ENCODE measurements around the gene RAP1A.

RAP1A gene

DNA sequence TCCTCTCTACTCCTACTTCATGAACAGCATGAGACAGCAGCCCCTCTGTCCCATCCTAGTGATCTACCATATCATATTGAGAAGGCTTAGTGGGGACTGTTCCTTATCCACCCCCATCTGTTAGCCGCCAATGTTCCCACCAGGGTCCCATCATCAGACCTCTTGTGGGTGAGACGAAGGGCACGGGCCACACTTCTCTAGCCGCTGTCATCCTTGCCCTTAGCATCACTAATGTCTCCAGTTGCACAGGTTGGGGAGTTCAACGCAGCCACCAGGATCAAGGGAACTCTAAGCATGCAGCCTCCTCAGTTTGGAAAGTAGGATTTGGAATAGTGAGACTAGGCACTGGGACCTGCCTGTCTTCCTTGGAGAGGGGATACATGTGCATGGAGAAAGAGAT, 99.5 kb downstream of the RAP1A start:
- DNase-seq (ENCODE audit: low read depth in 2 of 2): no peak

GRCh38 chr1:111719674-111720132, 100.1 kb downstream of the RAP1A start:
- no peak for DNase-seq (ENCODE audit: low read depth in 2 of 2)

DNA sequence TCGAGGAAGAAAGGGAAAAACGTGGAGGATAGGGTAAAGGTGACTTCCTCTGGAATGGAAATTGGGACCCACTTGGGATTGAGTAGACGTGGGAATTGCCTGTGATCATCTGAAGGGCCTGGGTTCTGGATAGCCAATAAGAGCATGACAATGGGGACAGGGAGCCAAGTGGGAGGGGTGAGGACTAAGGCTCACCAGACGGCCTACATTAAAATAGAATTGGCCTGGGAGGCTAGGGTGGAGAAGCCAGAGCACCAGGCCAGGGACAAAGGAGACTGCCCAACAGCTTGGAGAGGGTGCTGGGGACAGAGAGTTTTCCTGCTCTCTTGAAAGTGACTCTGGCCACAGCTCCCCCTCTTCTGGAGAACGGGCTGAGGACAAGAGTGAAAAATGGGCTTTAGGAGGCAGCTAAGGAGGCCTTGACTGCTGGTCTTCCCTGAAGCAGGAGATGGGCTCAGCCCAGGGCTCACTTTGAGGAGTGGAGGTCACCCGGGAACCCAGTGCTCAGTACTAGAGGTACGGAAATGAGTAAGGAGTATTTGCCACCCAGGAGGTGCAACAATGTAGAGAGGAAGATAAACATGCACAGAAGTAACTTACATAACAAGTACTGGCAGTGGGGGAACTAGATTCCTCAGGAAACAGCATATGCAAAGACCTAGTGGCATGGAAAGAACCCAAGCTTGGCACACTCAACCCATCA, 100.8 kb downstream of the RAP1A start:
- no peak for DNase-seq (ENCODE audit: low read depth in 2 of 2)

GRCh38 chr1:111720977-111721786, 101.6 kb downstream of the RAP1A start:
- DNase-seq (ENCODE audit: low read depth in 2 of 2): no peak

DNA sequence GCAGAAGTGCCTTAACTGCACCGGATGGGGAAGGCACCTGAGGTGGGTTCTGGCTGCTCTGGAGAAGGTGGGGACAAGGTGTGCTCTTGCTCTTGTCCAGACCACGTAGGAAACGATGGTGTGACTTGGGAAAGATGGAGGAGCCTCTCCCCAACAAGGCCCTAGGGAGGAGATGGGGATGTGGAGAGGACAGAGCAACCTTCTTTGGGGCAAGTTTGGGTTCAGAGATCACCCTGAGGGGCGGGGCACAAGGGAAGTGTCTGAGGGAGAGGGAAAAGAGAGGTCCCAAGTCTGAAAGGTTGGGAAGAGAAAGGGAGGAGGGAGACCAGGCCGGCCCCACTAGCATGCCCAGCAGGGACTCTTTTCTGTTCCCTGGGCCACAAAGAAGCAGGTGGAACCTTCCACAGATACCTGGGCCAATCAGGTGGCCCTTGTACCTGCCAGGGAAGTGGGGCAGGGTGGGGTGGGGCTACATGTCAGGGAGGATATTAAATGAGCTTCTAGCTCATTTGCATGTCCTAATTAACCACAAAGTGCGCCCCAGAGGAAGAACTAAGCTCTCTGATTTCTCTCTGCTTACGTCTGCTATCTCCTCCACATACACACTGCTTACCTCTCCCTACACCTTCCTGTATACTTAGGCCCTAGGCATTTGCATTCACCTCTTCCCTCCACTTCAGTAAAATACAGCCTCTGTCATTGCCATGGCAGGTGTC, 103.7 kb downstream of the RAP1A start:
- no peak for DNase-seq (ENCODE audit: low read depth in 2 of 2)

GRCh38 chr1:111723871-111724270, 104.3 kb downstream of the RAP1A start:
- DNase-seq (ENCODE audit: low read depth in 2 of 2): no peak

DNA sequence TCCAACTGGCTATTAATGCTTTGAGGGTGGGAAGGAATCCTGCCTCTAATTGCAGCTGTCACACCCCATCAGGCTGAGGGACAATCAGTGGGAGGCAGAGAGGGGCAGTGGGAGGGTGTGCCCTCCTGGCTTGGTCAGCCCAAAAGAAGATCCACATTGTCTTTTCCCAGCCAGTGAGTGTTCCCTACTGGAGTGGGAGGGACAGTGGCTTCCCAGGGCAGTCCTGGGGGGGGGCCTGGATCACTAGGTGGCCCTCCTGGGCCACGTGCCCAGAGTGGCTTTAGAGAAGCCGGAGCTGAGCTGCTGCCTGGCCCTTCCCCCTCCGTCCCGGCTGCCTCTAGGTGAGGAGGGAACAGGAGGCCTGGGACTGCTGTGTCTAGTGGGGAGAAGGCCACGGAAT, 105.6 kb downstream of the RAP1A start:
- DNase-seq (ENCODE audit: low read depth in 2 of 2): no peak

- no peak for DNase-seq (ENCODE audit: low read depth in 2 of 2)
Observed at GRCh38 chr1:111727056-111727455, 107.5 kb downstream of the RAP1A start.

- DNase-seq (ENCODE audit: low read depth in 2 of 2): no peak
Observed at GRCh38 chr1:111729271-111729921, 109.8 kb downstream of the RAP1A start.

- no peak for DNase-seq (ENCODE audit: low read depth in 2 of 2)
Observed at GRCh38 chr1:111729946-111730681, 110.5 kb downstream of the RAP1A start.

DNA sequence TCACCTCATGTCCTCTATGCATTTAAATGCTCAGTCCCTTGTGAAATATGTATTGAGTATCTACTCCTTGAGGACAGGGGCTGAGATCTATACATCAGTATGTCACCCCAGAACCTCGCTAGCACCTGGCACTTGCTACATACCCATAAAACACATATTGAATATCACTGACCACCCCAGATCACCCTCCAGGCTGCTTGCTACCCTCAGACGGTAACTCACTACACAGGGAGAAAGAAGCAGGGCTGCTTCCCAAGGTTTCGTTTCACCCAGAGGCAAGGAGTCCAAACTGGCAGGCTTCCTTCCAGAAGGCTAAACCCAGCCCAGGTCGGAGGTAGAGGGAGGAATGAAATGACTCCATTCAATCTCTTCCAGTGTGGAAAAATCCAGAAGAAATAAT, 111.1 kb downstream of the RAP1A start:
- no peak for DNase-seq (ENCODE audit: low read depth in 2 of 2)

GRCh38 chr1:111731956-111732355, 112.4 kb downstream of the RAP1A start:
- no peak for DNase-seq (ENCODE audit: low read depth in 2 of 2)

GRCh38 chr1:111732718-111733117, 113.1 kb downstream of the RAP1A start:
- no peak for DNase-seq (ENCODE audit: low read depth in 2 of 2)

DNA sequence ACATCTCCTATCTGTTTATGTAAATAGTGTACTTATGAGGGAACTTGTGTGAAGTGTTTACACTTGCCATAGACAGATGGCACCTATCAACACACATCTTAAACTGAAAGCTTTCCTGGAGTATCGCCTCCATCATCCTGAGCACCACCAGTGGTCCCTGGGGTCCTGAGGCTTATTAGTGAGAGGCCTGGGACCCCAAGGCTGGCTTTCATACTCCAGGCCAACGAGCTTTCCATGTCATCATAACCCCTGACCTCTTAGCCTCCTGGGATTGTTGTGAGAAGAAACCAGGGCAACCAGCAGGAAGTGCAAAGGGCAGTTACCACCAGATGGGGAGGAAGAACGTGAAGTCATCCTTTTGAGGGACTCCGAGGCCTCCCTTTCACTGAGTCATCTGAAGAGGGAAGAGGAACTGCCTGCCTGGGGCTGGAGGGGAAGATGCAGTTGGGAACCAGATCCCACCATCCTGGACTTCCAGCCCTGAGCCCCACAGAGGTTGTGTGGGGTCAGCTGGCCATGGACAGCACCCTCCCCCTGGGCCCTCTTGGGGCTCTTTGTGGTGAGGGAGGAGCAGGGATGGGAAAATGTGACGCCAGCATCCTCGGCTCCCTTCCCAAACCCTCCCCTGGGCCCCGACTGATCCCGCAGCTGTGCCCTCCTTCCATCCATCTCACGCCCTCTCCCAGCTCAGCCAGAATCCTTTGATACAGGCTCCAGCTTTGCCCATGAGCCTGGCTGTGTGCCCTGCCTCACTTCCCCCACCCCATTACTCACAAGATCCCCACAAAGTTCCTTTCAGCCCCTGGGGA, 113.8 kb downstream of the RAP1A start:
- DNase-seq (ENCODE audit: low read depth in 2 of 2): no peak

DNA sequence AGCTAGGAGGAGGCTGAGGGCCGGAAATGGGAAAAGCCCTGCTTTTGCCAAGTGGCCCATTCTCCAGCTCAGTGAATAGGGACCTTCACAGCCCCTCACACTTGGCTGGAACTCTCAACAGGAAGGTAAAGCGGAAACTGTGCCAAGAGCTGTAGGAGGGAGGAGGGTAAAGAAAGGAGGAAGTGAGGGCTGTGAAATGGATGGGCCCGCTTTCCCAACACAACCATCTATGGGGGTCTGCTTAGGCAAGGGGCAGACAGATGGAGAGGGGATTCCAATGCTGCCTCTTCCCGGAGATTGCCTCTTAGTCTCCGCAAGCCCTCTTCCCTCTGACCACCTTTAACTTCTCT, 114.4 kb downstream of the RAP1A start:
- DNase-seq (ENCODE audit: low read depth in 2 of 2): no peak

- DNase-seq (ENCODE audit: low read depth in 2 of 2): no peak
Observed at GRCh38 chr1:111734426-111734825, 114.8 kb downstream of the RAP1A start.

GRCh38 chr1:111734856-111735255, 115.3 kb downstream of the RAP1A start:
- no peak for DNase-seq (ENCODE audit: low read depth in 2 of 2)

- DNase-seq (ENCODE audit: low read depth in 2 of 2): no peak
Observed at GRCh38 chr1:111735321-111735720, 115.7 kb downstream of the RAP1A start.

- DNase-seq (ENCODE audit: low read depth in 2 of 2): no peak
Observed at GRCh38 chr1:111735858-111736544, 116.4 kb downstream of the RAP1A start.
